ENCODE data around the gene P2RY8.
"Not testable (repeated sequence)": the region's sequence is repeated elsewhere in the genome, so short reads cannot be mapped to it uniquely, and the experiment has no call there.

Gene P2RY8

DNA sequence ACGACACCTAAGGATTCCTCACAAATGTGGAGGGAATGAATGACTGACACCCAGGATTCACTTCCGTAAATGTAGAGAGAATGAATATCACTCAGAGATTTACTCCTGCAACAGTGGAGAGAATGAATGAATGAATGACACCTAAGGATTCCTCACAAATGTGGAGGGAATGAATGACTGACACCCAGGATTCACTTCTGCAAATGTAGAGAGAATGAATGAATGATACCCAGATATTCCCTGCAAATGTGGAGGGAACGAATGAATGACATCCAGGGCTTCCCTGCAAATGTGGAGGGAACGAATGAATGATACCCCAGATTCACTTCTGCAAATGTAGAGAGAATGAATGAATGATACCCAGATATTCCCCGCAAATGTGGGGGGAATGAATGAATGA lies 47.6 kb downstream of the P2RY8 start:
- DNase-seq (ENCODE audit: extremely low read depth in 1 of 2, low read depth in 1 of 2) = not testable (repeated sequence)

- no peak for DNase-seq (ENCODE audit: extremely low read depth in 1 of 2, low read depth in 1 of 2)
Measured at GRCh38 chrX:1488745-1489144, 48.2 kb downstream of the P2RY8 start.

DNA sequence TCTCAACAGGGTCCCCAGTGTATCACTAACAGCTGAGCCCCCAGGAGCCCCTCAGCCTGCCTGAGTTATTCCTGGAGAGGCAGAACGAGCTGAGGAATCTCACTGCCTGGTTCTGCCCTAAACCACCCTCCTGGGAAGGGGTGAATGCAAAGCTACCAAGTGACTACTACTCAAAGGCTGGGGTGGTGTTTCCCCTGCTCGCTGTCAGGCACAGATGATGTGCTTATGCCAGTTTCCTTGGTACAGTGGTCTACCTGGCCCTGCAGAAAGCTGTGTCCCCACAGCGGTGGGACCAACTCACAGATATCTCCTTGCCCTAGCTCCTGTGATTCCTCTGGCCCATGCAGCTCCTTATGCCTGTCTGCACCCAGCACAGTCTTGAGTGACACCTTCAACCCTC lies 48.8 kb downstream of the P2RY8 start:
- DNase-seq (ENCODE audit: extremely low read depth in 1 of 2, low read depth in 1 of 2) = no peak

DNA sequence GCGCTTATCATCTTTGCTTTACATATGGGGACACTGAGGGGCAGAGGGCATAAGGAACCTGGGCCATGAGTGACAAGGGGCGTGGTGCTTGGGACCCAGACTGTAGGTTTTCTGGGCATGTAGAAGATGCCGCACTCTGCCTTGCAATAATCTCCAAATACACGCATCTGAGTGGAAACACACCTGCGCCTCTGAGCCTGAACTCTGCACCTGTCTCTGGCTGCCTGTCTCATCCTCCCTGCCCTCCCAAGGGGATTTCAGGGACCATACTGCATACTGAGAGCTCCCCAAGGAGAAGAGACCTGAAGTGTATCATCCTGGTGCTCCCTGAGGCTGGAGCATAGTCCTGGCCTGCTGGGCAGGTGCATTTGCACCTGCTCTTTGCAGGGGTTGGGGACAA lies 49.6 kb downstream of the P2RY8 start:
- no peak for DNase-seq (ENCODE audit: extremely low read depth in 1 of 2, low read depth in 1 of 2)

- DNase-seq (ENCODE audit: extremely low read depth in 1 of 2, low read depth in 1 of 2) = no peak
Measured at GRCh38 chrX:1486749-1487361, 50.1 kb downstream of the P2RY8 start.

DNA sequence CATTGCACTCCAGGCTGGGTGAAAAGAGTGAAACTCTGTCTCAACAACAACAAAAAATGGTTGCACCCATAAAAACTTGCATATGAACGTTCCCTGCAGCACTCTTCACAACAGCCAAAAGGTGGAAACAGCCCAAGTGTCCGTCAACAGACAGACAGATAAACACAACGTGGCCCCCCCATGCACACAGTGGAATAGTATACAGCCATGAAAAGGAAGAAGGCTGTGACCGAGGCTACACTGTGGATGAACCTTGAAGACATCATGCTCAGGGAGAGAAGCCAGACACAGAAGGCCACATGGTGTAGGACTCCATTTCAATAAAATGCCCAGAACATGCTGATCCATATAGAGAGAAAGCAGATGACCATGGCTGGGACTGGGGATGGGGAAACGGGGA lies 50.8 kb downstream of the P2RY8 start:
- DNase-seq (ENCODE audit: extremely low read depth in 1 of 2, low read depth in 1 of 2) = no peak

- DNase-seq (ENCODE audit: extremely low read depth in 1 of 2, low read depth in 1 of 2) = no peak
Measured at GRCh38 chrX:1485033-1485432, 52.0 kb downstream of the P2RY8 start.

GRCh38 chrX:1484638-1485019 lies 52.4 kb downstream of the P2RY8 start:
- no peak for DNase-seq (ENCODE audit: extremely low read depth in 1 of 2, low read depth in 1 of 2)

DNA sequence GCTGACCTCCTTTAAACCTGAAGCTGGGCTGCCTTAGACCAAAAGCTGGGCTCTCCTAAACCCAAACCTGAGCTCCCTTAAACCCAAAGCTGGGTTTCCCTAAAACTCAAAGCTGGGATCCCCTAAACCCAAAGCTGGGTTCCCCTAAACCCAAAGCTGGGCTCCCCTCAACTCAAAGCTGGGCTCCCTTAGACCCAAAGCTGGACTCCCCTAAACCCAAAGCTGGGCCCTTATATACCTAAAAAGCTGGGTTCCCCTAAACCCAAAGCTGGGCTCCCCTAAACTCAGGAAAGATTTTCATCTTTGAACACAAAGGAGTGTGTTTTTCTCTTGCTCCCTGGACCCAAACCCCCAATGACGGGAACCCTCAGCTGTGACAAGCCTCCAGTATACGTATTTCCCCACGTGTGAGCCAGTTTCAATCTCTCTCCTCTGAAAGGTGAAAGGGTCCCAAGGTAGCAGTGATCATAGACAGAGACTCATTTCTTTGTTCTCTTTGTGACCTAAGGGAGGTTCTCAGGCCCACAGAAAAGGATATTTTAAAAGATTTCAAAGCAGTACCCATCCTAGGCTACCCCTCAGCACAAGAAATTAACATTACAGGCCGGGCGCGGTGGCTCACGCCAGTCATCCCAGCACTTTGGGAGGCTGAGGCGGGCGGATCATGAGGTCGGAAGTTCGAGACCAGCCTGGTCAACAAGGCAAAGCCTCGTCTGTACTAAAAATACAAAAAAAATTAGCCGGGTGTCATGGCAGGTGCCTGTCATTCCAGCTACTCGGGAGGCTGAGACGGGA lies 52.9 kb downstream of the P2RY8 start:
- no peak for DNase-seq (ENCODE audit: extremely low read depth in 1 of 2, low read depth in 1 of 2)

DNA sequence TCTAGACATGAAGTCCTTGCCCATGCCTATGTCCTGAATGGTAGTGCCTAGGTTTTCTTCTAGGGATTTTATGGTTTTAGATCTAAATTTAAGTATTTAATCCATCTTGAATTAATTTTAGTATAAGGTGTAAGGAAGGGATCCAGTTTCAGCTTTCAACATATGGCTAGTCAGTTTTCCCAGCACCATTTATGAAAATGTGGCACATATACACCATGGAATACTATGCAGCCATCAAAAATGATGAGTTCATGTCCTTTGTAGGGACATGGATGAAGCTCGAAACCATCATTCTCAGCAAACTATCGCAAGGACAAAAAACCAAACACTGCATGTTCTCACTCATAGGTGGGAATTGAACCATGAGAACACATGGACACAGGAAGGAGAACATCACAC lies 54.5 kb downstream of the P2RY8 start:
- not testable (repeated sequence) for DNase-seq (ENCODE audit: extremely low read depth in 1 of 2, low read depth in 1 of 2)

- peak in 1 of 2 donors; percentile 43 for DNase-seq (ENCODE audit: extremely low read depth in 1 of 2, low read depth in 1 of 2)
Measured at GRCh38 chrX:1481636-1482529, 55.1 kb downstream of the P2RY8 start.

DNA sequence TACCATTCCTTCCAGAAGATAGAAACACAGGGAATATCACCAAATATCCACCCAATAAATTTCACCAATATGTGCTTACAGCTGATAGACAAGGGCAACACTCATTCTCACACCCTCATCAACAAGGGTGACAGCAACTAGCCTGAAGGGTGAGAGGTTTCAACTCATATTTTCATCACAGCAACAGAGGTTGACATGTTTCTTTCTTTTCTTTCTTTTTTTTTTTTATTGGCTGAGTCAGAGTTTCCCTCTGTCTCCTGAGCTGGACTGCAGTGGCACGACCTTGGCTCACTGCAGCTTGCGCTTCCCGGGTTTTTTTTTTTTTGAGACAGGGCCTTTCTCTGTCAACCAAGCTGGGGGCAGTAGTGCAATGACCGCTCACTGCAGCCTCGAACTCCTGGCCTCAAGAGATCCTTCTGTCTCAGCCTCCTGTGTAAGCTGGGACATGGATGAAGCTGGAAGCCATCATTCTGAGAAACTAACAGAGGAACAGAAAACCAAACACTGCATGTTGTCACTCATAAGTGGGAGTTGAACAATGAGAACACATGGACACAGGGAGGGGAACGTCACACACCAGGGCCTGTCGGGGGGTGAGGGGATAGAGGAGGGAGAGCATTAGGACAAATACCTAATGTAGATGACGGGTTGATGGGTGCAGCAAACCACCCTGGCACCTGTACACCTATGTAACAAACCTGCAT lies 56.8 kb downstream of the P2RY8 start:
- no peak for DNase-seq (ENCODE audit: extremely low read depth in 1 of 2, low read depth in 1 of 2)

DNA sequence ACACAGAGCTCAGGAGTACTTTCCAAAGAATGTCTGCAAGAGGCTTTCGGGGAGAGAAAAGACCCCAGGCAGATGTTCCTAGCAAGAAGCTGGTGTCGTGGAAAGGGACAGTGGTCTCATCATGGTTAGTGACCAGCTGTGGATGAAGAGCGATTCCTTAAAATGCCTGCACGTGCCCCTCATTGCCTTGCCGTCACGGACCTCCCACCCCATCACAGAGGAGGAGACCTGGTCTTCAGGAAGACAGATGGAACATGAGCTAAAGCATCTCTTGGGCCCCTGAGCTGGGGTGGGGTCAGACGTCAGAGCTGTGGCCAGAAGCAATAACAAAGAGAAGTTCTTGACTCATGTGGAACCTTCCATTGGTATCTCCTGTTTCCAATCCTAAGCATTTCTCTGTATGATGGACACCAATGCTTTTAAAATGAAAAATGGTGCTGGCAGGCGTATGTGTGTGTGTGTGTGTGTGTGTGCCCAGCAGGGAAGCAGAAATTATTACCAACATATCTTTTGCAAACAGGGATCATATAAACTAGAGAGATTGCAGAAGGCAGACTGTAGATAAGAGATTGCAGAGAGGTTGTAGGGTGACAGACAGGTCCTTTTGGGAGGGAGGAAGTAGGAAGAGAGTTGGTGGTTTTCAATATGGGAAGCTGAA lies 59.1 kb downstream of the P2RY8 start:
- no peak for DNase-seq (ENCODE audit: extremely low read depth in 1 of 2, low read depth in 1 of 2)

- no peak for DNase-seq (ENCODE audit: extremely low read depth in 1 of 2, low read depth in 1 of 2)
Measured at GRCh38 chrX:1477229-1477628, 59.8 kb downstream of the P2RY8 start.

- DNase-seq (ENCODE audit: extremely low read depth in 1 of 2, low read depth in 1 of 2) = no peak
Measured at GRCh38 chrX:1476682-1477081, 60.3 kb downstream of the P2RY8 start.

DNA sequence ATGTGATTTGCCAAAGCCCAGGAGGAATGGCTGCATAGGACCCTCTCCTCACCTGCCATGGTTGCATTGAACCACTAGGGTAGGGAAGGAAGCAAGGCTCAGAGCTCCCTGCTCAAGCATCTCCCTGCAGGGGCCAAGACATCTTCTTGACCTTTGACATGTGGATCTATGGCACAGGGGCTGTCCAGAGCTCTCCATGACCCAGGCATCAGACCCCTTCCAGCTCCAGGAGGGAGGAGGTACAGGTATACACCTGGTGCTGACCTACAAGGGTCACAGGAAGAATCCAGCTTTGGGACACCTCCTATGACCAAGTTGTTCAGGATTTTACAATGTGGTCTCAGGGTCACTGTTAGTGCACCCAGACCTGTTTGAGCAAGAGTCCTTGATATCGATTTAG lies 61.1 kb downstream of the P2RY8 start:
- no peak for DNase-seq (ENCODE audit: extremely low read depth in 1 of 2, low read depth in 1 of 2)

DNA sequence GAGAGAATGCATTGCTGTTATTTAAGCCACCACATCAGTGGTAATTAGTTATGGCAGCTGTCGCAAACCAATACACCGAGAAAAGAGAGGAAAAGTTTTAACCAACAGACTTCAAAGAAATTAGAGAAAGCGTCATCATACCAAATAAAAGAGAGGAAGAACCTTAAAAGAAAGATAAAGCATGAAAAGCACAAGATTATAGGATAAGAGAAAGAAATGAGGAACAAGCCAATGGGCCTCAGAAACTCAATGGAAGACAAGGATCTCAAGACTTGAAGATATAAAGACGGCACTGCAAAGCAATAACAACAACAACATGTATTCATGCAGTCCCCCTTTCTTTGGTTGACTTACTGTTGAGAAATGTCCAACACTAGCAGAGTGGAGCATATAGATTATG lies 61.5 kb downstream of the P2RY8 start:
- no peak for DNase-seq (ENCODE audit: extremely low read depth in 1 of 2, low read depth in 1 of 2)

DNA sequence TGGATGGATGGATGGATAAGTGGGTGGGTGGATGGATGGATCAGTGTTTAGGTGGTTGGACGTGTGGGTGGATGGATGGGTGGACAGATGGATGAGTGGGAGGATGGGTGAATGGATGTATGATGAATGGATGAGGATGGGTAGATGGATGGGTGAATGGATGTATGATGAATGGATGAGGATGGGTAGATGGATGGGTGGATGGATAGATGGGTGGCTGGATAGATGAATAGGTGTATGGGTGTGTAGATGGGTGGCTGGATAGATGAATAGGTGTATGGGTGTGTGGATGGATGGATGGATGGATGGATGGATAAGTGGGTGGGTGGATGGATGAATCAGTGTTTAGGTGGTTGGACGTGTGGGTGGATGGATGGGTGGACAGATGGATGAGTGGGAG lies 62.4 kb downstream of the P2RY8 start:
- not testable (repeated sequence) for DNase-seq (ENCODE audit: extremely low read depth in 1 of 2, low read depth in 1 of 2)

DNA sequence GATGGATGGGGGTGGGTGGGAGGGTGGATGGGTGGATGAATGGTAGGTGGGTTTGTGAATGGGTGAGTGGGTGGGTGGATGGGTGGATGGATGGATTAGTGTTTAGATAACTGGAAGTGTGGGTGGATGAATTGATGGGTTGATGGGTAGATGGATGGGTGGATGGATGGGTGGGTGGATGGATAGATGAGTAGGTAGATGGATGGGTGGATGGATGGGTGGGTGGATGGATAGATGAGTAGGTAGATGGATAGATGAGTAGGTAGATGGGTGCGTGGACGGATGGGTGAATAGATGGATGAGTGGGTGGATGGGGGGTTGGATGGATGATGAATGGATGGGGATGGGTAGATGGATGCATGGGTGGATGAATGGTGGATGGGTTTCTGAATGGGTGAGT lies 64.0 kb downstream of the P2RY8 start:
- DNase-seq (ENCODE audit: extremely low read depth in 1 of 2, low read depth in 1 of 2) = no peak

GRCh38 chrX:1468250-1468772 lies 68.7 kb downstream of the P2RY8 start:
- peak; percentile 48 to 59 for DNase-seq (ENCODE audit: extremely low read depth in 1 of 2, low read depth in 1 of 2)
